ENCODE results near the gene CALN1. TPM values are rescaled to one million over a fixed set of nuclear protein-coding genes. Genes with fewer than 3 reads are reported as not detected.
"Not testable (repeated sequence)": the region's sequence is repeated elsewhere in the genome, so short reads cannot be mapped to it uniquely, and the experiment has no call there.

The CALN1 gene
- polyA plus RNA-seq, 1 experiment = not detected

GRCh38 chr7:71925663-71926062, 486.5 kb downstream of the CALN1 start:
- no peak for TF ChIP-seq CTCF (IDR thresholded peaks at IDR 0.05; ENCODE audit: insufficient read depth, low read depth, low read length)
- POLR2A ChIA-PET = no interaction called here

GRCh38 chr7:71914204-71914603, 497.9 kb downstream of the CALN1 start:
- H3K4me3 ChIP-seq (ENCODE audit: low read depth, low read length); H3K27me3 ChIP-seq (ENCODE audit: control insufficient read depth, insufficient read depth, low read length); H3K36me3 ChIP-seq (ENCODE audit: control insufficient read depth, insufficient read depth, low read length); CTCF ChIA-PET; POLR2A ChIA-PET; DNase-seq (ENCODE audit: low read depth): not testable (repeated sequence)

More at GRCh38 chr7:71925663-71926062, 486.5 kb downstream of the CALN1 start:
- H3K27me3 ChIP-seq (ENCODE audit: control insufficient read depth, insufficient read depth, low read length) = no peaks in the 10 kb centered on the region
- no peak for DNase-seq (ENCODE audit: low read depth)
- CTCF ChIA-PET = no interaction called here
- no peaks in the 10 kb centered on the region for H3K36me3 ChIP-seq (ENCODE audit: control insufficient read depth, insufficient read depth, low read length)
- no peak overlapping the region for H3K4me3 ChIP-seq (ENCODE audit: low read depth, low read length)

GRCh38 chr7:71912476-71912875, 499.7 kb downstream of the CALN1 start:
- TF ChIP-seq CTCF (IDR thresholded peaks at IDR 0.05; ENCODE audit: insufficient read depth, low read depth, low read length) = no peak
- ChIA-PET CTCF (no interaction called here), POLR2A (no interaction called here)
- DNase-seq (ENCODE audit: low read depth) = no peak
- Histone ChIP-seq H3K27me3 (ENCODE audit: control insufficient read depth, insufficient read depth, low read length) (no peaks in the 10 kb centered on the region), H3K4me3 (ENCODE audit: low read depth, low read length) (no peak overlapping the region), H3K36me3 (ENCODE audit: control insufficient read depth, insufficient read depth, low read length) (no peaks in the 10 kb centered on the region)

- no peak overlapping the region for H3K4me3 ChIP-seq (ENCODE audit: low read depth, low read length)
- POLR2A ChIA-PET = no interaction called here
- TF ChIP-seq CTCF (IDR thresholded peaks at IDR 0.05; ENCODE audit: insufficient read depth, low read depth, low read length) = no peak
- no peaks in the 10 kb centered on the region for H3K27me3 ChIP-seq (ENCODE audit: control insufficient read depth, insufficient read depth, low read length)
- DNase-seq (ENCODE audit: low read depth) = no peak
- H3K36me3 ChIP-seq (ENCODE audit: control insufficient read depth, insufficient read depth, low read length) = no peaks in the 10 kb centered on the region
- CTCF ChIA-PET = no interaction called here
These were observed 501.1 kb downstream of the CALN1 start for GRCh38 chr7:71911051-71911450.

GRCh38 chr7:71905821-71906220, 506.3 kb downstream of the CALN1 start:
- Histone ChIP-seq H3K27me3 (ENCODE audit: control insufficient read depth, insufficient read depth, low read length) (no peaks in the 10 kb centered on the region), H3K36me3 (ENCODE audit: control insufficient read depth, insufficient read depth, low read length) (no peaks in the 10 kb centered on the region), H3K4me3 (ENCODE audit: low read depth, low read length) (no peak overlapping the region)
- ChIA-PET CTCF (no interaction called here), POLR2A (no interaction called here)
- no peak for TF ChIP-seq CTCF (IDR thresholded peaks at IDR 0.05; ENCODE audit: insufficient read depth, low read depth, low read length)
- no peak for DNase-seq (ENCODE audit: low read depth)

- no peak overlapping the region for H3K4me3 ChIP-seq (ENCODE audit: low read depth, low read length)
- no peak for DNase-seq (ENCODE audit: low read depth)
- ChIA-PET CTCF (no interaction called here), POLR2A (no interaction called here)
- no peaks in the 10 kb centered on the region for H3K27me3 ChIP-seq (ENCODE audit: control insufficient read depth, insufficient read depth, low read length)
- no peaks in the 10 kb centered on the region for H3K36me3 ChIP-seq (ENCODE audit: control insufficient read depth, insufficient read depth, low read length)
- no peak for TF ChIP-seq CTCF (IDR thresholded peaks at IDR 0.05; ENCODE audit: insufficient read depth, low read depth, low read length)
These were observed 507.7 kb downstream of the CALN1 start for GRCh38 chr7:71904484-71904883.
